ENCODE measurements around the gene KLHL15.
"Not testable (repeated sequence)": the region's sequence is repeated elsewhere in the genome, so short reads cannot be mapped to it uniquely, and the experiment has no call there.

The KLHL15 gene

GRCh38 chrX:24019448-24019847 lies 7.5 kb downstream of the KLHL15 start:
- no peak for DNase-seq (ENCODE audit: extremely low read depth in 1 of 2, low read depth in 1 of 2)

GRCh38 chrX:24018809-24019208 lies 8.2 kb downstream of the KLHL15 start:
- DNase-seq (ENCODE audit: extremely low read depth in 1 of 2, low read depth in 1 of 2): no peak

- DNase-seq (ENCODE audit: extremely low read depth in 1 of 2, low read depth in 1 of 2): no peak
These were observed 9.3 kb downstream of the KLHL15 start for GRCh38 chrX:24017674-24018073.

GRCh38 chrX:24014388-24015018 lies 12.5 kb downstream of the KLHL15 start:
- DNase-seq (ENCODE audit: extremely low read depth in 1 of 2, low read depth in 1 of 2): no peak

GRCh38 chrX:24012266-24012665 lies 14.7 kb downstream of the KLHL15 start:
- DNase-seq (ENCODE audit: extremely low read depth in 1 of 2, low read depth in 1 of 2): no peak

GRCh38 chrX:24005867-24006266 lies 21.1 kb downstream of the KLHL15 start:
- no peak for DNase-seq (ENCODE audit: extremely low read depth in 1 of 2, low read depth in 1 of 2)

GRCh38 chrX:24005028-24005427 lies 22.0 kb downstream of the KLHL15 start:
- DNase-seq (ENCODE audit: extremely low read depth in 1 of 2, low read depth in 1 of 2): no peak

- DNase-seq (ENCODE audit: extremely low read depth in 1 of 2, low read depth in 1 of 2): no peak
These were observed 24.2 kb downstream of the KLHL15 start for GRCh38 chrX:24002792-24003191.

- DNase-seq (ENCODE audit: extremely low read depth in 1 of 2, low read depth in 1 of 2): no peak
These were observed 24.8 kb downstream of the KLHL15 start for GRCh38 chrX:24002167-24002566.

GRCh38 chrX:23999671-24000070 lies 27.3 kb downstream of the KLHL15 start:
- DNase-seq (ENCODE audit: extremely low read depth in 1 of 2, low read depth in 1 of 2): no peak

GRCh38 chrX:23993012-23993633 lies 33.9 kb downstream of the KLHL15 start:
- no peak for DNase-seq (ENCODE audit: extremely low read depth in 1 of 2, low read depth in 1 of 2)

GRCh38 chrX:23992431-23992830 lies 34.6 kb downstream of the KLHL15 start:
- no peak for DNase-seq (ENCODE audit: extremely low read depth in 1 of 2, low read depth in 1 of 2)

- DNase-seq (ENCODE audit: extremely low read depth in 1 of 2, low read depth in 1 of 2): no peak
These were observed 36.5 kb downstream of the KLHL15 start for GRCh38 chrX:23990455-23990854.

- DNase-seq (ENCODE audit: extremely low read depth in 1 of 2, low read depth in 1 of 2): no peak
These were observed 37.3 kb downstream of the KLHL15 start for GRCh38 chrX:23989689-23990088.

GRCh38 chrX:23982891-23983290 lies 44.1 kb downstream of the KLHL15 start:
- no peak for DNase-seq (ENCODE audit: extremely low read depth in 1 of 2, low read depth in 1 of 2)

- DNase-seq (ENCODE audit: extremely low read depth in 1 of 2, low read depth in 1 of 2): no peak
These were observed 45.3 kb downstream of the KLHL15 start for GRCh38 chrX:23981711-23982110.

GRCh38 chrX:23981222-23981621 lies 45.8 kb downstream of the KLHL15 start:
- no peak for DNase-seq (ENCODE audit: extremely low read depth in 1 of 2, low read depth in 1 of 2)

GRCh38 chrX:23980011-23980441 lies 47.0 kb downstream of the KLHL15 start:
- DNase-seq (ENCODE audit: extremely low read depth in 1 of 2, low read depth in 1 of 2): no peak

GRCh38 chrX:23978491-23978890 lies 48.5 kb downstream of the KLHL15 start:
- DNase-seq (ENCODE audit: extremely low read depth in 1 of 2, low read depth in 1 of 2): no peak

GRCh38 chrX:23965630-23966029 lies 61.4 kb downstream of the KLHL15 start:
- not testable (repeated sequence) for DNase-seq (ENCODE audit: extremely low read depth in 1 of 2, low read depth in 1 of 2)

- no peak for DNase-seq (ENCODE audit: extremely low read depth in 1 of 2, low read depth in 1 of 2)
These were observed 62.8 kb downstream of the KLHL15 start for GRCh38 chrX:23964191-23964590.

- DNase-seq (ENCODE audit: extremely low read depth in 1 of 2, low read depth in 1 of 2): no peak
These were observed 67.2 kb downstream of the KLHL15 start for GRCh38 chrX:23959781-23960180.

GRCh38 chrX:23954396-23954795 lies 72.6 kb downstream of the KLHL15 start:
- no peak for DNase-seq (ENCODE audit: extremely low read depth in 1 of 2, low read depth in 1 of 2)

Data from activated CD8-positive, alpha-beta memory T cell treated with anti-CD3 and anti-CD28 coated beads for 1 hour (primary cell).